Fibroblast of mammary gland (primary cell): Measurements from ENCODE around the gene LSG1.
A peak's percentile ranks its signal among the peaks of the same experiment; 100 is the strongest.

Experiments
- DNase-seq: peaks from one replicate; pipeline ENCODE4 v3.0.0-alpha.2; 2010; ENCODE audit warnings: low read depth
- H3K4me3 ChIP-seq: 2 replicates; pipeline ENCODE4 v1.5.1; 2011; ENCODE audit warnings: low read depth, mild to moderate bottlenecking, low read length, moderate library complexity; ENCODE audit not compliant: control insufficient read depth
- CTCF ChIP-seq: conservative IDR thresholded peaks from 2 replicates; pipeline ENCODE4 v1.5.1; 2011; ENCODE audit warnings: low read depth, low read length, inconsistent platforms; ENCODE audit not compliant: control insufficient read depth, insufficient read depth

The LSG1 gene

DNA sequence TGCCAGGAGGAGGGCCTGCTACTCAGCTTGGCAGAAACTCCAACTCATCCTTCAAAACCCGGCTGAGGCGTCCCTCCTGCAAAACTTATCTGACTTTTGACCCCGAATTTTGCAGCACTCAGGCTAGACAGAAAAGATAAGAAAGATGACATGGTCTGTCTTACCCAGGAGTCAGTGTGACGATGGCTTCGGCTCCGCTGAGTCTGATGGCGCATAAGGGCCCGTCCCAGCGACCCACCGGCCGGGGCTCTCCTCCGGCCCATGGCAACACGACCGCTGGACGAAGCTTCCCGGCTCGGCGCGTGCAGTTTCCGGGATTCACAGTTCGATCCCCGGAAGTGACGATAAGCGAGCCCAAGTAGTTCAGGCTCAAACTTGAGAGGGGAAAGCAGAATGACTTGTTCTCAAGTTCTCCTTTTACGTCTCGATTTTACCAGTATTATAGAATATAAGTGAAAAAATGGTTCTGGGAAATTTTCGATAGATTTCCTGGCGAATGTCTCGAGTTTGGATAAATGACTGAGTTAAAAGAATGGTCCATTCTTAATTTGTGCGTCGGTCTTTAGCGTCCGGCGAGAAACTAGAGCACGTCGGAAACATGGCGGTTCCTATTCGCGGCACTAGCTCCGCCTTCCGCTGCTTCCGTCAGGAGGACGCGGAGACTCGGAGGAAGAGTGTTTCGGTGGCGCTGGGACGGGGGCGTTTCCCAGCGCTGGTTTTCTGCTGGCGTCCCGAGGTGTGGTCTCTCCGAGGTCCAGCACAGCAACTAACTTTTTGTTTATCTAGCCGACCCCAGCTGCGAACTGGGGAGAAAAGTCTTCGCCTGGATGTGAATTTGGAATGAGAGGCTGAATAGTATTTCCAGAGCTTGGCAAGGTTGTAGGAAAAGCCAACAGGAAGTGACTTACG lies at the start of gene LSG1:
Gene LSG1, minus strand, starts transcription at position 292 of the 909 bp plus-strand sequence. Its CDS starts 29 bp downstream, at position 263.
- H3K4me3 ChIP-seq: peak within 1 kb of the TSS; percentile 98
- peak; percentile 96 for DNase-seq
- no peak for TF ChIP-seq CTCF

- no peak overlapping the region for H3K4me3 ChIP-seq
- no peak for TF ChIP-seq CTCF
- no peak for DNase-seq
Observed at GRCh38 chr3:194720048-194720447, 48.1 kb upstream of the LSG1 start.

DNA sequence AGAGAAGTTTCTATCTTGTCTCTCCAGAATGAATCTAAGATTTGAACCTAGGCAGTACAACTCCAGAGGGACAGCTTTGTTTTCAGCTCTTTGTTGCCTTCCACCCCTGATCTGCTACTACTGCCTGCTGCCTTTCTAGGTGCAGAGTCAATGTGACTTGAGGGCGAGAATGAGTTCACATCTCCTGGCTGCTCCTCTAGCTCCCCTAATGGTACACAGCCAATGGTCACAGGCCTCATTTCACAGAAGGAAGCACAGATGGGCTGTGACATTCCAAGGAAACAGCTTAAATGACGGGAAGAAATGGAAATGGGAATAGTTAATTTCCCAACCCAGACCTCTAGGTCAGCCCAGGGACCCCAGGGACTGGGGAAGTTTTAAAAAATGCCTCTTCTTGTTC lies 46.1 kb upstream of the LSG1 start:
- no peak overlapping the region for H3K4me3 ChIP-seq
- no peak for TF ChIP-seq CTCF
- DNase-seq: no peak

GRCh38 chr3:194715022-194715800 lies 43.2 kb upstream of the LSG1 start:
- TF ChIP-seq CTCF: no peak
- DNase-seq: no peak
- H3K4me3 ChIP-seq: no peak overlapping the region

- no peak overlapping the region for H3K4me3 ChIP-seq
- DNase-seq: no peak
- TF ChIP-seq CTCF: no peak
Observed at GRCh38 chr3:194714564-194714963, 42.6 kb upstream of the LSG1 start.

GRCh38 chr3:194714137-194714455 lies 42.1 kb upstream of the LSG1 start:
- no peak overlapping the region for H3K4me3 ChIP-seq
- TF ChIP-seq CTCF: no peak
- DNase-seq: no peak
